H1 (cell line): ENCODE measurements around the gene ZBP1. TPM values are rescaled to one million over a fixed set of nuclear protein-coding genes. Genes with fewer than 3 reads are reported as not detected.

ENCODE experiments used
- CTCF ChIA-PET: fragments of 300-600 bp; sonication (Branson Sonifier 250); formaldehyde crosslinking; loops from one replicate; lab custom pipeline; 2021; ENCODE audit not compliant: partially characterized antibody; lab: Charles Lee
- POLR2A ChIA-PET: fragments of 300-600 bp; sonication (Branson Sonifier 250); formaldehyde crosslinking; loops from one replicate; lab custom pipeline; 2021; ENCODE audit warnings: inconsistent platforms; ENCODE audit not compliant: partially characterized antibody; lab: Charles Lee
- DNase-seq, 2 experiments: peaks; one replicate each; pipeline versions ENCODE4 v3.0.0 to v3.0.0-alpha.2; 2010 to 2022; ENCODE audit warnings: low spot score in 2 of 2, low read depth in 1 of 2, mixed read lengths in 1 of 2
- FAIRE-seq: peaks from 2 replicates; lab custom pipeline; 2011; peaks lifted over from hg19 to GRCh38; lab: Jason Lieb, UNC
- H2AFZ ChIP-seq: 2 replicates; pipeline ENCODE4 v1.8.1; 2012; ENCODE audit warnings: low read length, inconsistent platforms
- H2AK5ac ChIP-seq: 2 replicates; pipeline ENCODE4 v1.6.1; 2013; ENCODE audit warnings: low read depth, low read length
- H2BK120ac ChIP-seq: replicated peaks from 2 replicates; pipeline ENCODE3; 2013; ENCODE audit warnings: low read depth, low read length, inconsistent platforms
- H2BK12ac ChIP-seq: 2 replicates; pipeline ENCODE4 v1.6.1; 2013; ENCODE audit warnings: low read depth, low read length
- H2BK15ac ChIP-seq: 2 replicates; pipeline ENCODE4 v1.6.1; 2013; ENCODE audit warnings: low read length
- H2BK20ac ChIP-seq: 2 replicates; pipeline ENCODE4 v1.6.1; 2013; ENCODE audit warnings: low read length
- H2BK5ac ChIP-seq: 2 replicates; pipeline ENCODE4 v1.6.1; 2013; ENCODE audit warnings: low read depth, low read length
- H3K14ac ChIP-seq: 2 replicates; pipeline ENCODE4 v1.6.1; 2013; ENCODE audit warnings: inconsistent platforms; ENCODE audit not compliant: insufficient read length
- H3K18ac ChIP-seq: 2 replicates; pipeline ENCODE4 v1.6.1; 2013; ENCODE audit warnings: low read length; ENCODE audit errors: extremely low read depth
- H3K23ac ChIP-seq: 2 replicates; pipeline ENCODE4 v1.6.1; 2013; ENCODE audit warnings: inconsistent platforms; ENCODE audit not compliant: insufficient read length
- H3K23me2 ChIP-seq: 2 replicates; pipeline ENCODE4 v1.6.1; 2013; ENCODE audit warnings: low read depth, low read length
- H3K27ac ChIP-seq: 2 replicates; pipeline ENCODE4 v1.6.1; 2011; ENCODE audit warnings: low read depth, low read length, inconsistent platforms
- H3K27me3 ChIP-seq, 4 experiments: replicated peaks in 1 of 4; 1 replicate in 1 of 4; 2 replicates in 3 of 4; pipeline versions ENCODE4 v1.6.1 to v1.8.1; 2011 to 2013; ENCODE audit warnings: low read length in 3 of 4, mild to moderate bottlenecking in 3 of 4, inconsistent platforms in 2 of 4, mixed read lengths in 2 of 4, moderate library complexity in 1 of 4; ENCODE audit not compliant: control insufficient read depth in 3 of 4, insufficient read depth in 3 of 4; ENCODE audit errors: extremely low read depth in 1 of 4
- H3K36me3 ChIP-seq, 4 experiments: 2 replicates each; pipeline versions ENCODE4 v1.6.1 to v1.8.1; 2011 to 2013; ENCODE audit warnings: mild to moderate bottlenecking in 4 of 4, low read length in 3 of 4, moderate library complexity in 2 of 4, control low read depth in 1 of 4, inconsistent platforms in 1 of 4; ENCODE audit not compliant: insufficient read depth in 4 of 4, control insufficient read depth in 2 of 4
- H3K4ac ChIP-seq: replicated peaks from 2 replicates; pipeline ENCODE3; 2013; ENCODE audit warnings: low read length, low read depth, mixed read lengths, inconsistent platforms; ENCODE audit not compliant: insufficient read length
- H3K4me1 ChIP-seq, 4 experiments: replicated peaks in 1 of 4; 1 replicate in 1 of 4; 2 replicates in 3 of 4; pipeline versions ENCODE4 v1.6.1 to v1.8.1; 2011 to 2013; ENCODE audit warnings: low read length in 3 of 4, inconsistent platforms in 2 of 4, mixed read lengths in 1 of 4; ENCODE audit not compliant: insufficient read depth in 4 of 4, control insufficient read depth in 3 of 4
- H3K4me2 ChIP-seq, 2 experiments: 2 replicates each; pipeline versions ENCODE4 v1.6.1 to v1.8.1; 2011 to 2013; ENCODE audit warnings: low read depth in 2 of 2, low read length in 2 of 2, control low read depth in 1 of 2, inconsistent platforms in 1 of 2, mild to moderate bottlenecking in 1 of 2; ENCODE audit not compliant: insufficient read depth in 1 of 2
- H3K4me3 ChIP-seq, 4 experiments: fragments of 200-600, 300-600 bp in 1 of 4; sonication (generic), shearing (Covaris generic), sonication (Bioruptor Twin) in 1 of 4; 2 replicates each; pipeline versions ENCODE4 v1.5.1 to v1.8.1; 2011 to 2016; ENCODE audit warnings: low read length in 4 of 4, low read depth in 3 of 4, control low read depth in 2 of 4, inconsistent platforms in 2 of 4, mild to moderate bottlenecking in 2 of 4, mixed read lengths in 1 of 4, moderate library complexity in 1 of 4; ENCODE audit not compliant: insufficient read depth in 2 of 4; ENCODE audit errors: extremely low read depth in 1 of 4
- H3K56ac ChIP-seq: replicated peaks from 2 replicates; pipeline ENCODE3; 2013; ENCODE audit warnings: low read depth, mild to moderate bottlenecking, mixed read lengths, low read length, inconsistent platforms; ENCODE audit not compliant: insufficient read length
- H3K79me1 ChIP-seq: 2 replicates; pipeline ENCODE4 v1.6.1; 2013; ENCODE audit warnings: low read depth, low read length, control low read depth
- H3K79me2 ChIP-seq, 2 experiments: 2 replicates each; pipeline versions ENCODE4 v1.6.1 to v1.8.1; 2012 to 2013; ENCODE audit warnings: low read length in 2 of 2, mild to moderate bottlenecking in 2 of 2, inconsistent platforms in 1 of 2; ENCODE audit not compliant: insufficient read depth in 2 of 2, control insufficient read depth in 1 of 2
- H3K9ac ChIP-seq, 4 experiments: replicated peaks in 1 of 4; 1 replicate in 1 of 4; 2 replicates in 3 of 4; pipeline versions ENCODE4 v1.6.1 to v1.8.1; 2011 to 2013; ENCODE audit warnings: low read depth in 3 of 4, low read length in 3 of 4, control low read depth in 2 of 4, mild to moderate bottlenecking in 2 of 4, moderate library complexity in 2 of 4, inconsistent platforms in 1 of 4; ENCODE audit errors: extremely low read depth in 1 of 4
- H3K9me3 ChIP-seq, 2 experiments: 2 replicates each; pipeline versions ENCODE4 v1.6.1 to v1.8.1; 2012 to 2013; ENCODE audit warnings: mild to moderate bottlenecking in 2 of 2, moderate library complexity in 2 of 2, control low read depth in 1 of 2, inconsistent platforms in 1 of 2, low read depth in 1 of 2, low read length in 1 of 2, mixed read lengths in 1 of 2; ENCODE audit not compliant: insufficient read depth in 2 of 2
- H4K20me1 ChIP-seq, 2 experiments: replicated peaks in 1 of 2; 2 replicates each; pipeline versions ENCODE3 to v1.8.1; 2011 to 2013; ENCODE audit warnings: inconsistent platforms in 2 of 2, low read length in 2 of 2, mild to moderate bottlenecking in 1 of 2; ENCODE audit not compliant: insufficient read depth in 2 of 2, control insufficient read depth in 1 of 2
- H4K5ac ChIP-seq: 2 replicates; pipeline ENCODE4 v1.6.1; 2013; ENCODE audit warnings: low read length, low read depth, mixed read lengths, inconsistent platforms; ENCODE audit not compliant: insufficient read length
- H4K8ac ChIP-seq: 2 replicates; pipeline ENCODE4 v1.8.0; 2013; ENCODE audit warnings: mild to moderate bottlenecking, moderate library complexity, low read length, inconsistent platforms; ENCODE audit not compliant: insufficient read depth; ENCODE audit errors: extremely low read depth
- H4K91ac ChIP-seq: replicated peaks from 2 replicates; pipeline ENCODE3; 2013; ENCODE audit warnings: low read length, mixed read lengths, inconsistent platforms; ENCODE audit not compliant: insufficient read length
- KDM1A ChIP-seq: fragments of 200-600, 300-600 bp; sonication (generic); IDR thresholded peaks from 2 replicates; pipeline ENCODE4 v1.7.1; 2016; ENCODE audit warnings: mild to moderate bottlenecking, low read length, borderline replicate concordance
- MAFK ChIP-seq: IDR thresholded peaks from 2 replicates; pipeline ENCODE4 v1.6.1; 2012; ENCODE audit warnings: low read depth, mild to moderate bottlenecking, improper control_type of control experiment, low read length
- WGBS, 2 experiments: shearing (Covaris generic) in 1 of 2; methylation state at CpG; one replicate each; pipeline versions ENCODE4 v1.1.6 to v1.1.7; 2013 to 2015; ENCODE audit warnings: low lambda C conversion rate in 2 of 2, mixed read lengths in 2 of 2, inconsistent platforms in 1 of 2, low coverage in 1 of 2, missing lambda C conversion rate in 1 of 2; ENCODE audit not compliant: insufficient replicate concordance in 2 of 2, insufficient coverage in 1 of 2, insufficient read length in 1 of 2; ENCODE audit errors: extremely low coverage in 1 of 2, missing lambda C conversion rate in 1 of 2; 5-methylcytosine and 5-hydroxymethylcytosine counted together
- polyA plus RNA-seq, 7 experiments: library from polyadenylated mRNA; depleted of rRNA in 3 of 7; stranded (reverse) in 5 of 7; unstranded in 2 of 7; fragments of >200 nt in 5 of 7; fragments of 200-250 nt in 2 of 7; gene quantifications; 1 replicate in 5 of 7; 2 replicates in 1 of 7; 4 replicates in 1 of 7; pipeline versions ENCODE4 v1.2.1 to v1.2.3, GENCODE V29; 2011 to 2013; ENCODE audit warnings: missing spikeins in 2 of 7, mixed read lengths in 2 of 7
- total RNA-seq: library from RNA; stranded (reverse); fragmentation: NEBNext Ultra II Directional; extraction: Animal tissue kit (Norgen Biotek cat#: 25700); gene quantifications from 2 replicates; pipeline ENCODE4 v1.2.1, GENCODE V29; 2021

The ZBP1 gene
- total and polyA plus RNA-seq, 2 of the 8 experiments (the other 6 are each of a cell fraction or from before 2014, with no cell fraction given) = not detected

DNA sequence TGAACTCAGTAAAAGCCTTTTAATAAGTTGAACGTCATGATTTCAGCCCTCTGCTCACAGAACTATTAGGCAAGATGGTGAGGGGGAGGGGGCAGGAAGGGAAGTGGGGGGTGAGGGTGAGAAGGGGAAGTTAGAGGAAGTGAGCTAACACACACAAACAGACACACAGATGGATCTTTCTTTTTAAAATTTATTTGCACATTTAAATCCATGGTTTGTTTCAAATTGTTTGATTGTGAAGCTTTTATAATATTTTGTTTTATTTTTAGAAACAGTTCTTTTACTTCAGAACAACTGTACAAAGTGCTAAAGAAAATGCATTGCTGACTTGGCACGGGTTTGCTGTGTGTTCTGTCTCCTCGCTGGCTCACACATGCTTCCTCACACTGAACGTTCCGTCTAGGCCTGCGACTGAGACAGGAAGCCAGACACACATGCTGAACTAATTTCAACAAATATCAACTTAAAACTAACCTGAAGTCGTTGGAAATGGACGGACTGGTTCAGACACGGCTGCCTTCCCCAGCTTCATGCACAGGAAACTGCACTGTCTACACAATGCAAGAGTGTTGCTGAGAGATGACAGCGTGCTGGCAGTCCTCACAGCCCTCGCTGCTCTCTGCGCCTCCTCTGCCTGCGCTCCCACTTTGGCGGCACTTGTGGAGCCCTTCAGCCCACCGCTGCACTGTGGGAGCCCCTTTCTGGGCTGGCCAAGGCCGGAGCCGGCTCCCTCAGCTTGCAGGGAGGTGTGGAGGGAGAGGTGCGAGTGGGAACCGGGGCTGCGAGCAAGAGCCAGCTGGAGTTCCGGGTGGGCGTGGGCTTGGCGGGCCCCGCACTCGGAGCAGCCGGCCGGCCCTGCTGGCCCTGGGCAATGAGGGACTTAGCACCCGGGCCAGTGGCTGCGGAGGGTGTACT lies 8.1 kb upstream of the ZBP1 start:
- Histone ChIP-seq H3K4ac (no peak overlapping the region), H4K91ac (no peak overlapping the region), H3K23ac (no peak overlapping the region), H3K79me1 (no peaks in the 10 kb centered on the region), H4K20me1 (no peaks in the 10 kb centered on the region), H2BK5ac (no peak overlapping the region), H3K4me2 (no peak overlapping the region), H3K79me2 (no peaks in the 10 kb centered on the region), H2BK12ac (no peak overlapping the region), H3K36me3 (no peaks in the 10 kb centered on the region), H3K27ac (no peak overlapping the region), H2BK15ac (no peak overlapping the region), H3K9me3 (no peaks in the 10 kb centered on the region; a peak in 3 of 4 replicates), H3K18ac (no peak overlapping the region), H4K8ac (no peak overlapping the region), H3K23me2 (no peaks in the 10 kb centered on the region), H2AFZ (no peak overlapping the region), H4K5ac (no peak overlapping the region), H3K9ac (no peak overlapping the region), H2AK5ac (no peak overlapping the region), H3K4me3 (no peak overlapping the region), H3K4me1 (no peaks in the 10 kb centered on the region), H2BK20ac (no peak overlapping the region), H3K27me3 (no peaks in the 10 kb centered on the region), H3K56ac (no peak overlapping the region), H3K14ac (no peak overlapping the region), H2BK120ac (no peak overlapping the region)
- FAIRE-seq (no peak), DNase-seq (peak in 1 of 2 experiments; percentile 30)
- ChIA-PET POLR2A (no interaction called here), CTCF (interaction anchor here (0.6 to 2.3 kb wide), 8 partner anchors 8 to 1171 kb away, joined by 3 to 6 read pairs (median 4); partner anchors contain the start of gene ZBP1)
- TF ChIP-seq KDM1A (no peak), MAFK (no peak)
- 95% methylated on average over 20 of the region's 29 CpGs; no CpG with 5 or more reads in 1 of the 2 experiments for WGBS, 2 experiments
